GM18499 (cell line): Measurements from ENCODE around the gene UBE2E2.

Experiments used
- ATAC-seq: cut with Tn5 transposase; IDR thresholded peaks from one replicate; pipeline ENCODE4 v1.9.1; 2021; ENCODE audit warnings: moderate number of reproducible peaks; ENCODE audit not compliant: insufficient read depth, unreplicated experiment

The UBE2E2 gene

DNA sequence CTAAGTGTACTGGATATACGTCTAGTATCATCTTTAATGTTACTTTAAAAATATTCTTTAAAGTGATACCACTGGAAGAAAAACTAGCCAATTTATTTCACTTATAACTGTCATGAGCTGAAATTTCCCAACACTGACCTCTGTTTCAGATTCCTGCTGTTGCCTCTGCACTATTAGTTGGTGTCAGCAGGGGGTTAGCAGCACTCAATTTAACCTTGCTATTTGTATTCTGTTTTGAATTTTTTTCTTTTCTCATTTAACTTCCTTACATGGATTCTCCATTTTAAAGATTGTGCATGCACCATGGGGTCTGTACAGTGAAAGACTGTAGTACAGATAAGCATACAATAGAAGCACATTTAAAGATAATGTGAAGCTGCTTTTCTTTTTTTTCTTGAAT is 169.2 kb downstream of the UBE2E2 start:
- ATAC-seq, result no peak

DNA sequence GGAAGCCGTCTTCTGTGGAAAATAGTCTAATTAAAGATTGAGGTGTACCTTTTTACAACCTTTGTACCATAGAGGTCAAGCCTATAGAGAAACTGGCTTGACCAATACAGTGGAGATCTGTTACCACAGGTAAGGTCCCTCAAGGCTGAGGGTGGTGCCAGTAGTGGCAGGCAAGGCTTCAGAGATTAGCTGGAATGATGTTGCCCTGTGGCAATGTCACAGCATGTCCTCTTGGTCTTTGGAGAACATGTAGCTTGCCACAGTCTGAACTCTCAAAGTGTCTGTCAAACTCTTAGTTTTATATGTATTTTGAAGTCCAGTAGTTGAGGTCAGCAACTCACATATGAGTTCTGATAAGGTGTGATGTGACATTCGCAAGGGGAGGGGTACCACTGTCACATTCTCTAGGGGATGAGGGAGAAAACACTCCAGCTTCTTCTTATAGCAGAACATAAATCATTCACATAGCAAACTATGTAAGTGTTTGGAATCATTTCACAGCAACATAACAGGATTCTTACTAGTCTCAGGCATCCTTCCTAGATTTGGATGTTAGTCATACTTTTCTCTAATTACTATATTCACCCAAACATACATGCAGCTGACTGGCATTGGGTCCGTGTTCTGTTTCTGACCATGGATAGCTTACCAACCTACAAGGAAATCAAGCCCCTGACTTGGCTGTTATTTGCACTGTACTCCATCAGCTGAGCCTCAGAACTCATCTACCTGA is 173.6 kb downstream of the UBE2E2 start:
- ATAC-seq, result no peak

DNA sequence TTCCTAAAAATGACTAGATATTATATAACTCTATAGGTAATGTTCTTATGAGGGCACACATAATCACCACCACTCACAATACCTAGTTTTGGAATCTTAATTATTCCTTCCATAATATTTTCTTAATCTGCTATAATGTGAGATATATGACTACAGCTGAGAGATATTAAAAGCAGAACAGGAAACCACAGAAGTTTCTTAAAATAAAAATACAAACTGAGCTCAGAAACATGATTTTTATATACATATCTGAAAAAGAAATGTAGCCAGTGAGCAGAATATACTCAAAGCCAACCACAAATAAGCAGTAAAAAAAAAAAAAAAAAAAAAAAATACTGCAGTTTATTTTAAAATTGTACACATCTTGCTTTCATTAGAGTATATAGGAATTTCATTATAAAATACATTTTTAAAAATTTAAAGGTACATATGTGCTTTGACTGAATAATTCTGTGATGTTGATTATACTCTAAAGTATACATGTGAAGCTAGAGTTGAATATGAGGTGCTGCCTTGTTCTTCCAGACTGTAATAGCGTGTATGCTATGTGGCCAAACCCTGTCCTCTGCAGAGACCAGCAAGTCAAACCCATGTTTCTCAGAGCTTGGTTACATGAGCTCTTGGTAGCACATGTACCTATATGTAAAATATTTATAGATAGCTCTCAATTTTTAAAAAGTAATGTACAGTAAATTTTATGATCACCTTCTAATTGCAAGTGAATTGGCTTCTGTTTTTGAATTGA is 175.0 kb downstream of the UBE2E2 start:
- no peak for ATAC-seq

DNA sequence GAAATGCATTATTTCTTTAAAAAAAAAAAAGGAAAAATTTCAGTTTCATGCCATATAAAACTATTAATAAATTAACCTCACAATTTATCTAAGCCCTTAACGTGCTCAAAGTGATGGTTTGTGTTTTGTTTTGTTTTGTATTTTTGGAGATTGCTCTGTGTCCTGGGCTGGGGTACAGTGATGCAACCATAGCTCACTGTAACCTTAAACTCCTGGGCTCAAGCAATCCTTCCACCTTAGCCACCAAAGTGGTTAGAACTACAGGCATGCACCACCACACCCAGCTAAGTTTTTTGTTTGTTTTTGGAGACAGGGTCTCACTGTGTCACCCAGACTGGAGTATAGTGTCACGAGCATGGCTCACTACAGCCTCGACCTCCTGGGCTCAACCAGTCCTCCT is 180.7 kb downstream of the UBE2E2 start:
- ATAC-seq, result no peak

DNA sequence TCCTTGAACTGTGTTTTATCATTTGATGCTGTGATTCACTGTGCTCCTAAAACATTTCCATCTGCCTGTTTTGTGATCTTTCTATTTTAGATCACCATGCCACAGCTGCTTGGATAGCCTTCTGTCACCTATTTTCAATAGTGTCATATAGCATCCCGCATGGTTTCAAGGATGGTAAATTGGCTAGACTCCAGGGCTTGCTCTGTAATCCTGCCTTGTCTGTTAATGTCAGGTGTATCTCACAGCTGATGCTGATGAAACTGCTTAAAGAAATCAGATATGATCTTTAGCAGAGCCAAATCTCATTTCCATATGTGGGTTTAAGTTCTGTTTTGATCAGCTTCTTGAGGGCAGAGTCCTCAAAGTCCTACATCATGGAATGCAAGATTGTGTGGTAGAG is 182.2 kb downstream of the UBE2E2 start:
- no peak for ATAC-seq

DNA sequence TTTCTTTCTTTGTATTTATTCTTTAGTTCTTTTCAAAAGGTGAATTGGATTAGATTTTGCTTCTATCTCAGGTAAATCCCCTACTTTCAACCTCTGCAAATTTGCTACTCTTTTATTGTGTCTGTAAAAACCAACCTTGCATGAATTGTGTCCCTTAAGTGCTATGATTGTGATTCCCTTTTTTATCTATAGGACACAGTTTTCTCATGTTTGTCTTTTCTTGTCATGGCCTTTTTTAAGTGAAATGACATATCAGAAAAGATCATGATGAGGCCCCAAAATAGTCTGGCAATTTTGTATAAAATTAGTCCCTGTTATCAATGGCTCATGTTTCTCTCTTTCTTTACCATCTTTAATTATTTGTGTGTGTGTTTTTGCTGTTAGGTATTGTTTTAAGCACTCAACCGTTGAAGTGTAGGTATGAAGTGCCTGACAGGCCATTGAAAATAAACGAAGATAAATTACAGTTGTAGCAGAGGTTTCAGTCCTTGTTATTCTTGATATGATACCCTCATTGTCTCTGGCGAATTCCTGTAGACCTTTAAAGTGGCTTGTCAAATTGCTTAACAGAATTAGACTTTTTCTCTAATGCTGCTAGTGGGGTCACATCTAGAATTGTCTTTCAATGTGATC is 184.3 kb downstream of the UBE2E2 start:
- no peak for ATAC-seq

DNA sequence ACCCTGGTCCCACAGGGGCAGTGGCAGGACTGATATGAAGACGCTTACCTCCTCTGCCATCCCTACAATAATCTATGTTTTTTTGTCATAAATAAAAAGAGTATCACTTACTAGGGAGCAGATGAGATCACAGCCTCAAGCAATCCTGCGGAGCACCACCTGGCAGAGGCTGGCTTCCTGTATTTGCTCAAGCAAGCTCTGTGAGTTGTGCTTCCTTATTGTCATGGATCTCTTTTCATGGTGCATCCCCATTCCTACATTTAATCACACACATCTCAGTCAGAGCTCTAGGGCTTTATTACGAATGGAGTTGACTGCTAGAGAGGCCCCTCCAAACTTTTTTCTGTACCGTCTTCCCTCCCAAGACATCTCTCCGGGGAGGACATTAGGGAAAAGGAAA is 186.0 kb downstream of the UBE2E2 start:
- ATAC-seq, result no peak

DNA sequence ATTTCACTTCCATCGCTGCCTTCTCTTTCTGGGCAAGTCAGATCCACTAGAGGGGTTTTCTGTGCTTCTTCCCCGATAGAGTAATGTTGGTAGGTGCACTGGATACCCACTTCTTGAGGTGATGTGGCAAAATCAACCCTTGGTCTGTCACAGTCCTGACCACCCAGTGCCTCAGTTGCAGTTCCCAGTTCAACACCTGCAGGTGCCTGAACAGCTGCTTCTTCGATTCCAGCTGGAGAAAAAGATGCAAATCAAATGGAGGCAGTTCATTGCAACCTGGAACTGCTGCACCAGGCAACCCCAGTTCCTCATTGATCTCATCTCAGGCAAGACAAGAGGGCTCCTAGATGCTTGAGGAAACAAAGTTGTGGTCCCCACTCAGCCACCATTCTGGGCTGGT is 186.6 kb downstream of the UBE2E2 start:
- no peak for ATAC-seq

DNA sequence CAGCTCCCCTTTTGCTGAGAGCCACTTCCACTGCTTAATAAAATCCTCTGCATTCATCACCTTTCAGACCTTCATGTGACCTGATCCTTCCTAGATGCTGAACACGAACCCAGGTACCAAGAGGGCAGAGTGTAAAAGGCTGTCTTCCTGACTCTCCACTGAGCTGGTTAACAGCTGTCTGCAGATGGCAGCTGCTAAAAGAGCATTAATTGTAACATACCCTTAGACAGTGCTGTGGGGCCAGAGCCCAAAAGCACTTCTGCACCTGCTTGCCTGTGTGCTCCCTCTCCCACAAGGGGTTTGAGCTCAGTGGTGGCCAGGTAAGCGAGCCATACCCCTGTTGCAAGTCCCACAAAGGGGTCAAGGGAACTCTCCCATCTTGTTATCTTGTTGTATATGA is 187.3 kb downstream of the UBE2E2 start:
- ATAC-seq, result no peak

DNA sequence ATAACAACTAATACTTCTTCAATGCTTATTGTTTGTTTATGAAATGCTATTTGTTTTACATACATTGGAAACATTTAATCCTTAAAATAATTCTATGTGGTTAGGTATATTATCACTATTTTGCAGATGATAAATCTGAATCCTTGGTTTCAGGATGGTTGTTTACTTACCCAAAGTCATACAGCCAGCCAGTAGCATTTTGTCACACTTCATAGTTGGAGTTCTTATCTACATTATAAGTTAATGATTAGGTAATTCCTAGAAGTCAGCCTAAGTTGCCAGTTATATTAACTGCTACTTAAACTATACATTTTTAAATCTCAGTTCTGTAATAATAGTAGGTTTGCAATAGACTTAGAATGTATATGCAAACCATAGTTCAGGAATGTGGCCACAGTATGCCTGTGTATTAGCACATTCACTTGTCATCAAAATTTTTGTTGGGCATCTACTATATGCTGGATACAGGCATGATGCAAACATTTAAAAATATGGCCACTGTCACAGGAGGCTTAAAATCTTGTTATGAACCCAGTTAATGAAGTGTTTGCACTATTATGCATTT is 187.9 kb downstream of the UBE2E2 start:
- no peak for ATAC-seq

DNA sequence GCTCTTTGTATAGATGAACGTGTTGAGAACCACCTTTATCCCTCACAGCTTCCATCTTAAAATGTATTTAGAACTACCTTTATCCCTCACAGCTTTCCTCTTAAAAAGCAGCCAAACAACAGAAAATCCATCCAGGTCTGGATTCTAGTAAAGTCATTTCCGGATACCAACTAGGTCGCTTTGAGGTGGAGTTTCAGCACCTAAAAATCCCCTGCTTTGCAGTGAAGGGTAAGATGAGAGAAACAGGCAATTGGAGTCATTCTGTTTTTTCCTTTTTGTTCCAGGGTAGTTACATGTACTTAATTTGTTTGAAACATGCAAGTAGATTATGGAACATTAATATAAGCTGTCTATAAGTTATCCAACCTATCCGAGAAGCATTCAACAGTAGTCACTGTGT is 192.0 kb downstream of the UBE2E2 start:
- no peak for ATAC-seq

DNA sequence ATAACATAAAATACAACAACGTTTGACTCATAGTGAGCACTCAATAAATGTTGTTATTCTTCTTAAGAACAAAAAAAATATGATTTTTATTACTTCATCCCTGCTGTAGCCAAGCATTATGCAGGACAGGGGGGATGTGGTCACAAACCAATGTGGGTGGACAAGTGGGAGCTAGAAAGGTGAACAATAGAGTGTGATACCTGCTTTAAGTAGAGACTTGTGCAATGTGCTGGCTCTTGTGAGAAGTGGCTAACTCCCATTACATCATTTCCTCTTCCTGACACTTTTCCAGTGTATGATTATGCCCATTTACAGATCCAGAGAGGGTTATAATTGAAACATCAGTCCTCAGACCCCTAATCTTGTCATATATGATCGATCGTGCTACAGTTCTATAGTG is 193.6 kb downstream of the UBE2E2 start:
- ATAC-seq, result no peak

DNA sequence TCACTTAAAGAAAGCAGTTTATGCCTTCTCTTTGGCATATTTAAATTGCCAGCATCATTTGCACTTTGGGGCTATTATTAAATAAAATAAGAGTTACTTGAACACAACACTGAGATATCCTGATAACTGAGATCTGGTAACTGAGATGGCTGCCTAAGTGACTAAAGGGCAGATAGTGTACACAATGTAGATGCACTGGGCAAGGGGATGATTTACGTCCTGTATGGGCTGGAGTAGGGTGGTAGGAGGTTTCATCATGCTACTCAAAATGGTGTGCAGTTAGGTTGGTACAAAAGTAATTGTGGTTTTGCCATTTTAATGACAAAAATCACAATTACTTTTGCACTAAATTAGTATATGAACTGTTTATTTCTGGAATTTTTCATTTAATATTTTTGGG is 196.1 kb downstream of the UBE2E2 start:
- ATAC-seq, result no peak

DNA sequence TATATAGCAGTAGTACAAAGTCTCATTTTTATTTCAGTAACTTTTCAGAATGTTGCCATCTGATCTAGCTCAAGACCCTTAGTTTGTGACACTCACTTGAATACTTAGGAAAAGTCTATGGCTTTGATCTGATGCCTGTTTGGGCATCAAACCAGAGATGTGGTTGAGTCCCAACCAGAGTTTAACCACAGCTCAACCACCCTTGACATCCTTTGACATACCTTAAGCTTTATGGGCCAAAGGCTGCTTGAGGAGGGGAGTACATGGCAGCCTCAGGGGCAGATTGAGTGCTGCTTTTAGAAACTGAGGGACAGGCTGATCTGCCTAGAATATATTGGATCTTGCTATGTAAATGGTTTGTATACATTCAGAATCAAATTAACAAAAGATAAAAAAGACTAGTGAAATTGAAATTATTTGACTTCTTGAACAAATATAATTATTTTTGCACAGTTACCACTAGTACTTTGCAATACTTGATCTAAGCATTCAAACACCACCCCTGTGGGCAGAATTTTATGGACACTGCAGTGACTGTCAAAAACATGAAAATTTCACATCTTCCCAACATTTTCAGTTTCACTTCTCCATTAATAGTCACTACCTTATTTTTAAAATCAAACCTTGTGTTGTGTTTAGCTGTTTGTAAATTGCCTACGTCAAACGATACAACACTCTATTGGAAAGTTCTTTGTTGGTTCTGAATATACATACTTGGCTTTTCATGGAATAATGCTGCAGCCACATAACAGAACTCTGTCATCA is 199.8 kb downstream of the UBE2E2 start:
- ATAC-seq, result no peak

DNA sequence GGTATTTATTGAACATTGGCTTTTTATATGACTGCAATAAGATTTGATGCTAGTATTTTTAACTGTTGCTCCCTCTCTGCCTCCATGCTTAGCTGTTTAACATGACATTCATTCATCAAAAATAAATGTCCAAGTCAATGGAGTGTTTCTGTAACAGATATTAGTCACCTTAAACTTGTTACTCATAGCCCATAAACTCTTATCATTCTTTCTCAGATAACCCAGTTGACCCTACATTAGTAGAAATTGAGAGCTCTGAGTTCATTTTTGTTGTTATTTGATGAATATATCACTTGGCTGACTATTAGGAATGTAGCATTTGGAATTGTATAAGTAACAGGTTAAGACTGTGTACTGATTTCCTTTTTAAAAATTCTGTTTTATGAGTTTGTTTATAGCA is 201.1 kb downstream of the UBE2E2 start:
- ATAC-seq, result no peak

DNA sequence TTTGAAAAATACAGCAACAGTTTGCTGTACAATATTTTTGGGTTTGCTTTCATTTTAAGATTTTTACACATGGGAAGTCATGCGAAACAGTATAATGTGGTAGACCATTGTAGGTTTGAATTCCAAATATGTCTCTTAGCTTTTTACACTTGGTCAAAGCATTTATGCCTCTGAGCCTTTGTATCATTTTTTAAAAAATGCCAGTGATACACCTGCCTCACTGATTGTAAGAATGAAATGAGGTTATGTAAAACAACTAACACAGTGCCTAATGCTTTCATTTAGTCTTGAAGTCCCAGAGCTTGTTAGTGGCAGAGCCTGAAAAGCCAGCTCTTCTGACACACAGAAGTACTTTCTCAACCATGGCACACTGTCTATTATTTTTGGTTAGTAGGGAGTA is 202.0 kb downstream of the UBE2E2 start:
- peak; percentile 58 for ATAC-seq

DNA sequence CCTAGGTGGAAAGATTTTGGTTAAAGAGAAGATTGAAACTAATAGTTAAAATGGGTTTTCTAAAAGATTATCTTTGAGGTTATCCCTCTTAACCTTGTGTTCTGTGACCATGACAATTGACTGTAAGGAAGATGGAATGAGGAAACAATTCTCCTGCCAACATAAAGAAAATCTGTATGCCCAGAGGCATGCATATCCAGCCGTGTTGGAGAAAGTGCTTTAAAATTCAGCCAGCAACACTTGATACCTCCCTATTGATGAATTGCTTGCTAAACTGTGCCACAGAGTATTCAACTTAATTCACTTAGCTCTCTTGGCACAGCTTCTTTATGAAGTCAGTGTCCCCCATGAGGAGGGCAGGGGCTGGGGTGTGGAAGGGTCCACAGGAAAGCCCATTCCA is 203.5 kb downstream of the UBE2E2 start:
- ATAC-seq, result no peak

DNA sequence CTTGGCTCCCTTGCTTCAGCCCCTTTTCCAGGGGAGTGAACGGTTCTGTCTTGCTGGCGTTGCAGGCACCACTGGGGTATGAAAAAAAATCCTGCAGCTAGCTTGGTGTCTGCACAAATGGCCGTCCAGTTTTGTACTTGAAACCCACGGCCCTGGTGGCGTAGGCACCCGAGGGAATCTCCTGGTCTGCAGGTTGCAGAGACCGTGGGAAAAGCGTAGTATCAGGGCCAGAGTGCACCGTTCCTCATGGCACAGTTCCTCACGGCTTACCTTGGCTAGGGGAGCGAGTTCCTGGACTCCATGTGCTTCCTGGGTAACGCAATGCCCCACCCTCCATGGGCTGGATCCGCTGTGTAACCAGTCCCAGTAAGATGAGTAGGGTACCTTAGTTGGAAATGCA is 214.9 kb downstream of the UBE2E2 start:
- ATAC-seq, result no peak

DNA sequence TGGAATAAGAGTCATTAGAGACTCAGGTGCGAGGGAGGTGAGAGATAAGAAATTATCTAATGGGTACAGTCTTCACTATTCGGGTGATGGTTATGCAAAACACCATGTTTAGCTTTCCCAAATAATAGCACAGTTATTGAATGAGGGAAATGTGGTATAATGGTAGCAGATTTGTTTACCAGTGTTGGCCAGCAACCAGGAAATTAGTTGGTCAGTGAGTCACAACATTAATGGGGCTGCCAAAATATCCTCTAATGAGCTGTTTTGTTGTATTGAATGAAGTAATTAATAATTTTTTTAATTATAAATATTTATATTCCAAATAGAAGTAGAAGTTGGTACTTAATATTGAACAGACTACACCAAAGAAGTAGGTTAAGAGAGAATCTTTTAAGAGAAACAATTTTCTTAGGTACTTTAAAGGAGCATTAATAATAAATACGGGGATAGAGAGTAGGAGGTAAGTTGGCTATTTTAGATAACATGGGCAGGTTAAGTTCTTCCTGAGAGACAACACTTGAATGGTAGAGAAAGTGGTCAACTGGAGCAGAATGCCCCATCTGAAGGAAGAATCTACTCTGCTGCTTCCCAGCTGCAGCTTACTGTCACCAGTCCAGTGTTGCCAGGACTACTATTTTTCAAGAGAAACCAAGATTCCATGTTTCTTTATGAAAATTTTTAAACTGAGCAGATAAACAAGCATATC is 218.8 kb downstream of the UBE2E2 start:
- ATAC-seq, result peak; percentile 22

DNA sequence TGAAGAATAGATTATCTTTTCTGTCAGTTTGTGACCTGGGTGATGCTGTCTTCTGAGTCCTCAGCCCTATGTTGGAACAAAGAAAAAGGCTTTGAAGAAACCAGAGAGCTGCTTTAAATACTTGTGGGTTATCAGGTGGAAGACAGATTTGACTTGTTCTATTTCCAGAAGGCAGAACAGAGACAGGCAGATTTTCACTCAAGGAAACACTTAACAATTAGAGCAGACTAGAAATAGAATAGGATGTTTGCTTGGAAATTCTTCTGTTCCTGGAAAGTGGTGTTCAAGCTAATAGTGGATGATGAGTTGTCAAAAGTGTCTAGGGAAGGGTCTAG is 219.4 kb downstream of the UBE2E2 start:
- ATAC-seq, result peak; percentile 76
